ENCODE results near the gene ABLIM3. TPM values are rescaled to one million over a fixed set of nuclear protein-coding genes. Genes with fewer than 3 reads are reported as not detected.

The ABLIM3 gene
- polyA plus RNA-seq, 1 donor (not counting 4 experiments of a cell fraction or from before 2014, with no cell fraction given): 7.9 TPM

DNA sequence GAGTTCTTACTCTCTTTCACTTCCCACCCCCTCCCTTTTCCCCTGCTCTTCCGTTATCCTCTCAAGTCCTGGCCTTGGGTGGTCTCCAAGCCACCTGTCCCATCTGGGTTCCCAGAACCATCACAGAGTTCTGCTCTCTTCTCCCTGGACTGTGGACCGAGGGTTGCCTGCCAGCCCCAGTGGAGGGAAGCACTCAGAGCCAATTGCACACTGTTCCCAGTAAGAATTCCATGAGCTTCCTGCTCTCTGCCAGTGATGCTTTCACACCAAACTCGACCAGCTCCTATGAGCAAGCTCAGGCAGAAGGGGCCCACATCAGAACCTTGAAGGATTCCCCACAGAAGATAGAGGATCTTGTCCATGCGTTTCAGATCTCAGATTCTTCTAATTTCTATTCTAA, 110.3 kb downstream of the ABLIM3 start:
- dilution Hi-C loops (cut with MboI; ENCODE audit: extremely low pct_ligation_motif_present, low sequenced_read_pairs): no loop called here
- Histone ChIP-seq H3K4me2 (ENCODE audit: control insufficient read depth, extremely low read depth, insufficient read depth, low read depth, low read length) (no peak overlapping the region), H3K4me3 (ENCODE audit: control insufficient read depth in 2 of 3, extremely low read depth in 1 of 3, insufficient read depth in 2 of 3, low read depth in 1 of 3, low read length in 3 of 3) (no peak overlapping the region), H3K36me3 (ENCODE audit: control insufficient read depth in 2 of 2, extremely low read depth in 1 of 2, insufficient read depth in 2 of 2, low read length in 2 of 2) (no peaks in the 10 kb centered on the region), H3K27me3 (ENCODE audit: control insufficient read depth, extremely low read depth, insufficient read depth, low read length) (no peaks in the 10 kb centered on the region), H3K27ac (ENCODE audit: control insufficient read depth, insufficient read depth, low read length) (no peak overlapping the region), H3K79me2 (ENCODE audit: control insufficient read depth, insufficient read depth, low read length) (no peaks in the 10 kb centered on the region), H3K9me3 (ENCODE audit: control insufficient read depth, low read depth, low read length) (no peaks in the 10 kb centered on the region), H2AFZ (ENCODE audit: control insufficient read depth, low read length) (no peak overlapping the region), H4K20me1 (ENCODE audit: control insufficient read depth, extremely low read depth, insufficient read depth, low read length) (no peaks in the 10 kb centered on the region), H3K9ac (ENCODE audit: control insufficient read depth, extremely low read depth, insufficient read depth, low read length) (no peak overlapping the region), H3K9me1 (ENCODE audit: control insufficient read depth, extremely low read depth, insufficient read depth, low read length) (no peaks in the 10 kb centered on the region), H3K4me1 (ENCODE audit: control insufficient read depth, extremely low read depth, insufficient read depth, low read length) (no peaks in the 10 kb centered on the region)
- FAIRE-seq: no peak
- TF ChIP-seq, protein P1, sequence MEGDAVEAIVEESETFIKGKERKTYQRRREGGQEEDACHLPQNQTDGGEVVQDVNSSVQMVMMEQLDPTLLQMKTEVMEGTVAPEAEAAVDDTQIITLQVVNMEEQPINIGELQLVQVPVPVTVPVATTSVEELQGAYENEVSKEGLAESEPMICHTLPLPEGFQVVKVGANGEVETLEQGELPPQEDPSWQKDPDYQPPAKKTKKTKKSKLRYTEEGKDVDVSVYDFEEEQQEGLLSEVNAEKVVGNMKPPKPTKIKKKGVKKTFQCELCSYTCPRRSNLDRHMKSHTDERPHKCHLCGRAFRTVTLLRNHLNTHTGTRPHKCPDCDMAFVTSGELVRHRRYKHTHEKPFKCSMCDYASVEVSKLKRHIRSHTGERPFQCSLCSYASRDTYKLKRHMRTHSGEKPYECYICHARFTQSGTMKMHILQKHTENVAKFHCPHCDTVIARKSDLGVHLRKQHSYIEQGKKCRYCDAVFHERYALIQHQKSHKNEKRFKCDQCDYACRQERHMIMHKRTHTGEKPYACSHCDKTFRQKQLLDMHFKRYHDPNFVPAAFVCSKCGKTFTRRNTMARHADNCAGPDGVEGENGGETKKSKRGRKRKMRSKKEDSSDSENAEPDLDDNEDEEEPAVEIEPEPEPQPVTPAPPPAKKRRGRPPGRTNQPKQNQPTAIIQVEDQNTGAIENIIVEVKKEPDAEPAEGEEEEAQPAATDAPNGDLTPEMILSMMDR (optimal IDR thresholded peaks at IDR 0.05 in 1 of 3, IDR thresholded peaks at IDR 0.05 in 1 of 3, conservative IDR thresholded peaks at IDR 0.05 in 1 of 3; ENCODE audit: extremely low read depth in 1 of 3, insufficient read depth in 2 of 3, low read length in 3 of 3): no peak
- no peak for TF ChIP-seq EZH2 (IDR thresholded peaks at IDR 0.05; ENCODE audit: low read length)
- DNase-seq (ENCODE audit: low read depth, low spot score): no peak

DNA sequence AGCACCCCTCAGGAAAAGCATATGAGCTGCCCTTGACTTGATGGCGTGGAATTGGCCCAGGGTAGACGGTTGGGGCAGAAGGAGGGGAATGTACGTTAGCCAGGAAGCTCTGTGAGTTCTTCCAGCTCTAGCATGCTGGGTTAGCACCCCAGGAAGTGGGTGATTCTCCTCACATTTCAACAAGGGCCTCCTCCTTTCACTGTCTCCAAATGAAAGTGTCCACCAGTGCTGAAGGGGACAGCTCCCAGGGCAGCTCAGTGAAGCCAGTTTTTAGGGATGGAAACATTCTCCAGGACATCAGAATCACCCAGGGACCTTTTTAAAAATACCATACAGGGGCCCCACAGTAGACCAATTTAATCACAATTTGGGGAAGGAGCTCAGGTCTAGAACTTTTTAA, 113.2 kb downstream of the ABLIM3 start:
- dilution Hi-C loops (cut with MboI; ENCODE audit: extremely low pct_ligation_motif_present, low sequenced_read_pairs): no loop called here
- no peak for DNase-seq (ENCODE audit: low read depth, low spot score)

More for the DNA sequence above, 113.2 kb downstream of the ABLIM3 start:
- no peaks in the 10 kb centered on the region for H3K9me1 ChIP-seq (ENCODE audit: control insufficient read depth, extremely low read depth, insufficient read depth, low read length)
- no peak overlapping the region for H2AFZ ChIP-seq (ENCODE audit: control insufficient read depth, low read length)
- no peaks in the 10 kb centered on the region for H3K9me3 ChIP-seq (ENCODE audit: control insufficient read depth, low read depth, low read length)
- no peaks in the 10 kb centered on the region for H3K79me2 ChIP-seq (ENCODE audit: control insufficient read depth, insufficient read depth, low read length)
- H4K20me1 ChIP-seq (ENCODE audit: control insufficient read depth, extremely low read depth, insufficient read depth, low read length): no peaks in the 10 kb centered on the region
- H3K4me3 ChIP-seq (ENCODE audit: control insufficient read depth in 2 of 3, extremely low read depth in 1 of 3, insufficient read depth in 2 of 3, low read depth in 1 of 3, low read length in 3 of 3): no peak overlapping the region
- no peak for FAIRE-seq
- no peaks in the 10 kb centered on the region for H3K36me3 ChIP-seq (ENCODE audit: control insufficient read depth in 2 of 2, extremely low read depth in 1 of 2, insufficient read depth in 2 of 2, low read length in 2 of 2)
- H3K27ac ChIP-seq (ENCODE audit: control insufficient read depth, insufficient read depth, low read length): no peak overlapping the region
- no peak overlapping the region for H3K9ac ChIP-seq (ENCODE audit: control insufficient read depth, extremely low read depth, insufficient read depth, low read length)
- no peaks in the 10 kb centered on the region for H3K4me1 ChIP-seq (ENCODE audit: control insufficient read depth, extremely low read depth, insufficient read depth, low read length)
- no peaks in the 10 kb centered on the region for H3K27me3 ChIP-seq (ENCODE audit: control insufficient read depth, extremely low read depth, insufficient read depth, low read length)
- TF ChIP-seq, protein P1 (optimal IDR thresholded peaks at IDR 0.05 in 1 of 3, IDR thresholded peaks at IDR 0.05 in 1 of 3, conservative IDR thresholded peaks at IDR 0.05 in 1 of 3; ENCODE audit: extremely low read depth in 1 of 3, insufficient read depth in 2 of 3, low read length in 3 of 3): no peak
- no peak for TF ChIP-seq EZH2 (IDR thresholded peaks at IDR 0.05; ENCODE audit: low read length)
- H3K4me2 ChIP-seq (ENCODE audit: control insufficient read depth, extremely low read depth, insufficient read depth, low read depth, low read length): no peak overlapping the region
